Prostate gland (tissue), 2 donors: ENCODE measurements around the gene GSTM2. TPM values are rescaled to one million over a fixed set of nuclear protein-coding genes. Genes with fewer than 3 reads are reported as not detected.
"Not testable (repeated sequence)": the region's sequence is repeated elsewhere in the genome, so short reads cannot be mapped to it uniquely, and the experiment has no call there.

Experiments
- DNase-seq: peaks from one replicate; pipeline ENCODE4 v3.0.0-alpha.2; 2019; ENCODE audit warnings: low spot score
- H3K27ac ChIP-seq, 2 donors: fragments of 200-600 bp; sonication (generic); 2 replicates each; pipeline ENCODE4 v1.5.1; 2017 to 2019
- H3K27me3 ChIP-seq: fragments of 200-600 bp; sonication (generic); replicated peaks from 2 replicates; pipeline ENCODE4 v1.5.1; 2019; ENCODE audit not compliant: insufficient read depth
- H3K36me3 ChIP-seq, 2 donors: fragments of 200-600 bp; sonication (generic); 1 replicate in 1 of 2; 2 replicates in 1 of 2; pipeline versions ENCODE4 v1.5.1 to v1.8.1; 2017 to 2019
- H3K4me1 ChIP-seq: fragments of 200-600 bp; sonication (generic); replicated peaks from 2 replicates; pipeline ENCODE4 v1.5.1; 2019
- H3K4me3 ChIP-seq, 2 donors: fragments of 200-600 bp; sonication (generic); 2 replicates each; pipeline ENCODE4 v1.5.1; 2017 to 2019
- H3K9me3 ChIP-seq: fragments of 200-600 bp; sonication (generic); 2 replicates; pipeline ENCODE4 v1.5.1; 2017
- CTCF ChIP-seq, 4 experiments: fragments of 200-600 bp in 2 of 4; fragments of 450-650 bp in 2 of 4; sonication (generic) in 2 of 4; IDR thresholded peaks; 1 replicate in 3 of 4; 2 replicates in 1 of 4; pipeline ENCODE4 v1.5.1; 2016 to 2019; ENCODE audit warnings: antibody characterized with exemption in 4 of 4, mild to moderate bottlenecking in 2 of 4, moderate library complexity in 2 of 4
- POLR2A ChIP-seq: fragments of 450-650 bp; IDR thresholded peaks from one replicate; pipeline ENCODE4 v1.6.1; 2016; ENCODE audit warnings: antibody characterized with exemption, mild to moderate bottlenecking
- POLR2AphosphoS5 ChIP-seq: sonication (generic); formaldehyde crosslinking; IDR thresholded peaks from one replicate; pipeline ENCODE4 v1.6.1; 2017; ENCODE audit warnings: antibody characterized with exemption
- WGBS: methylation state at CpG from one replicate; pipeline ENCODE4 v1.1.5; 2018; 5-methylcytosine and 5-hydroxymethylcytosine counted together
- intact Hi-C: fragments of 100-400 bp; cut with DNase I; formaldehyde crosslinking; loops from one replicate; pipeline ENCODE4 v1.14.2; 2022
- total RNA-seq, 2 donors: library from RNA; depleted of rRNA; stranded (reverse); fragments of >200 nt; gene quantifications; one replicate each; pipeline ENCODE4 v1.1.0, GENCODE V29; 2016

The GSTM2 gene
- total RNA-seq, 2 donors from 2014 or later, result 47.5 to 79.5 TPM

- no peak for DNase-seq
- no peaks in the 10 kb centered on the region for H3K27me3 ChIP-seq
- H3K9me3 ChIP-seq, result no peaks in the 10 kb centered on the region
- H3K36me3 ChIP-seq, result no peaks in the 10 kb centered on the region
- TF ChIP-seq POLR2A, result no peak
- no peak for TF ChIP-seq CTCF (IDR thresholded peaks at IDR 0.05)
- no peak for TF ChIP-seq POLR2AphosphoS5
- no peaks in the 10 kb centered on the region for H3K4me1 ChIP-seq
- peak overlapping the region; percentile 45 to 47 for H3K4me3 ChIP-seq
- H3K27ac ChIP-seq, result peak overlapping the region; percentile 6 to 43
- WGBS, result 5% methylated on average over 25 of the region's 26 CpGs
- intact Hi-C loops, result loop anchor here (2.0 to 5.0 kb wide), 2 partner anchors 71 to 104 kb away; no protein-coding TSS in a partner anchor
These were observed 392 bp downstream of the GSTM2 start for GRCh38 chr1:109668123-109668775.

GRCh38 chr1:109669246-109669948 is 1.5 kb downstream of the GSTM2 start:
- no peaks in the 10 kb centered on the region for H3K4me1 ChIP-seq
- no peak overlapping the region for H3K27ac ChIP-seq
- no peaks in the 10 kb centered on the region for H3K36me3 ChIP-seq
- H3K4me3 ChIP-seq, result no peak overlapping the region
- no peaks in the 10 kb centered on the region for H3K9me3 ChIP-seq
- WGBS, result 82% methylated on average over 21 of the region's 22 CpGs
- intact Hi-C loops, result loop anchor here (2.0 to 5.0 kb wide), 2 partner anchors 69 to 103 kb away; no protein-coding TSS in a partner anchor
- no peak for DNase-seq
- TF ChIP-seq POLR2A (no peak), CTCF (IDR thresholded peaks at IDR 0.05) (no peak), POLR2AphosphoS5 (no peak)
- no peaks in the 10 kb centered on the region for H3K27me3 ChIP-seq

- H3K36me3 ChIP-seq, H3K4me3 ChIP-seq, H3K27ac ChIP-seq, H3K9me3 ChIP-seq, H3K27me3 ChIP-seq, DNase-seq, H3K4me1 ChIP-seq: not testable (repeated sequence)
- WGBS, result 89% methylated on average over 5 of the region's 5 CpGs
- intact Hi-C loops, result loop anchor here (2.0 to 5.0 kb wide), 2 partner anchors 69 to 102 kb away; no protein-coding TSS in a partner anchor
These were observed 2.1 kb downstream of the GSTM2 start for GRCh38 chr1:109669949-109670302.

- TF ChIP-seq POLR2A (no peak), POLR2AphosphoS5 (no peak), CTCF (IDR thresholded peaks at IDR 0.05) (no peak)
- Histone ChIP-seq H3K27me3 (no peaks in the 10 kb centered on the region), H3K27ac (no peak overlapping the region), H3K9me3 (no peaks in the 10 kb centered on the region), H3K4me1 (no peaks in the 10 kb centered on the region), H3K36me3 (no peaks in the 10 kb centered on the region), H3K4me3 (no peak overlapping the region)
- DNase-seq, result no peak
- 97% methylated on average over 5 of the region's 5 CpGs for WGBS
- intact Hi-C loops, result no loop called here
These were observed 3.2 kb downstream of the GSTM2 start for GRCh38 chr1:109671067-109671466.

- H3K36me3 ChIP-seq, H3K4me3 ChIP-seq, H3K4me1 ChIP-seq, intact Hi-C loops, DNase-seq, H3K9me3 ChIP-seq, H3K27me3 ChIP-seq, H3K27ac ChIP-seq: not testable (repeated sequence)
- 82% methylated on average over 2 of the region's 2 CpGs for WGBS
These were observed 6.0 kb downstream of the GSTM2 start for GRCh38 chr1:109673861-109674260.

GRCh38 chr1:109676683-109677381 is 9.0 kb downstream of the GSTM2 start:
- H3K4me3 ChIP-seq, DNase-seq, H3K4me1 ChIP-seq, intact Hi-C loops, H3K9me3 ChIP-seq, H3K27me3 ChIP-seq, H3K36me3 ChIP-seq, H3K27ac ChIP-seq: not testable (repeated sequence)
- 72% methylated on average over 3 of the region's 3 CpGs for WGBS
